K562 (cell line): Measurements from ENCODE around the gene TAL1. TPM values are rescaled to one million over a fixed set of nuclear protein-coding genes. Genes with fewer than 3 reads are reported as not detected.
A peak's percentile ranks its signal among the peaks of the same experiment; 100 is the strongest.

Experiments
- ATAC-seq: fragments of 200-7000 bp; cut with Tn5 transposase; 3 replicates; pipeline ENCODE4 v1.9.1; 2020; ENCODE audit warnings: moderate library complexity
- BruUV-seq: library from RNA; stranded (reverse); fragments of 400-500 nt; replicated peaks from 2 replicates; lab custom pipeline; 2021; lab: Mats Ljungman, UMichigan
- CTCF ChIA-PET: fragments of 300-600 bp; formaldehyde crosslinking; extraction: SDS; loops from one replicate; lab custom pipeline; 2021; ENCODE audit warnings: low intra/inter-chr PET ratio; lab: Yijun Ruan, JAX
- POLR2A ChIA-PET: fragments of 300-600, 350-650 bp; sonication (Branson Sonifier 250); formaldehyde crosslinking; extraction: SDS; loops from one replicate; lab custom pipeline; 2021; ENCODE audit warnings: antibody characterized with exemption, inconsistent platforms; lab: Yijun Ruan, JAX
- DNase-seq, 4 experiments: peaks; one replicate each; pipeline versions ENCODE4 v3.0.0 to v3.0.0-alpha.2; 2011 to 2018; ENCODE audit warnings: low spot score in 3 of 4, mixed read lengths in 3 of 4; ENCODE audit errors: extremely low read depth in 1 of 4
- FAIRE-seq: peaks from 2 replicates; lab custom pipeline; 2011; peaks lifted over from hg19 to GRCh38; lab: Jason Lieb, UNC
- H2AFZ ChIP-seq: 2 replicates; pipeline ENCODE4 v1.6.0; 2011; ENCODE audit warnings: low read depth, low read length, control low read depth, inconsistent platforms
- H3K27ac ChIP-seq: fragments of 200-600 bp; 3 replicates; pipeline ENCODE4 v1.8.0; 2011; ENCODE audit warnings: low read depth, mild to moderate bottlenecking, control low read depth, inconsistent platforms, low read length, moderate library complexity, mixed read lengths; ENCODE audit errors: extremely low read depth
- H3K27me3 ChIP-seq, 2 experiments: fragments of 300-600 bp in 1 of 2; 2 replicates in 1 of 2; 3 replicates in 1 of 2; pipeline versions ENCODE4 v1.6.0 to v1.8.0; 2011; ENCODE audit warnings: inconsistent platforms in 2 of 2, low read length in 2 of 2, mild to moderate bottlenecking in 1 of 2, mixed read lengths in 1 of 2, moderate library complexity in 1 of 2; ENCODE audit not compliant: control insufficient read depth in 2 of 2, insufficient read depth in 2 of 2
- H3K36me3 ChIP-seq: fragments of 300-600 bp; 3 replicates; pipeline ENCODE4 v1.8.0; 2011; ENCODE audit warnings: mild to moderate bottlenecking, low read length, inconsistent platforms; ENCODE audit not compliant: control insufficient read depth, insufficient read depth
- H3K4me1 ChIP-seq, 2 experiments: fragments of 200-600 bp in 1 of 2; replicated peaks in 1 of 2; 2 replicates in 1 of 2; 3 replicates in 1 of 2; pipeline versions ENCODE4 v1.5.1 to v1.8.0; 2011; ENCODE audit warnings: inconsistent platforms in 2 of 2, low read length in 2 of 2, mild to moderate bottlenecking in 1 of 2, mixed read lengths in 1 of 2, moderate library complexity in 1 of 2; ENCODE audit not compliant: control insufficient read depth in 2 of 2, insufficient read depth in 2 of 2
- H3K4me2 ChIP-seq: 2 replicates; pipeline ENCODE4 v1.6.1; 2011; ENCODE audit warnings: low read length, control low read depth, inconsistent platforms, mixed read lengths; ENCODE audit not compliant: insufficient read depth
- H3K4me3 ChIP-seq: fragments of 200-600 bp; sonication (generic), shearing (Covaris generic); 2 replicates; pipeline ENCODE4 v1.5.1; 2016; ENCODE audit warnings: control low read depth, inconsistent platforms
- H3K79me2 ChIP-seq: fragments of 200-600 bp; 3 replicates; pipeline ENCODE4 v1.8.0; 2011; ENCODE audit warnings: low read length, inconsistent platforms; ENCODE audit not compliant: control insufficient read depth, insufficient read depth
- H3K9ac ChIP-seq, 2 experiments: 2 replicates each; pipeline versions ENCODE4 v1.6.0 to v1.6.1; 2011; ENCODE audit warnings: low read depth in 2 of 2, low read length in 2 of 2, control low read depth in 1 of 2, inconsistent platforms in 1 of 2, mild to moderate bottlenecking in 1 of 2, mixed read lengths in 1 of 2; ENCODE audit not compliant: insufficient read depth in 1 of 2
- H3K9me1 ChIP-seq: one replicate; pipeline ENCODE4 v1.6.0; 2011; ENCODE audit warnings: inconsistent platforms, mild to moderate bottlenecking, low read length, moderate library complexity; ENCODE audit not compliant: control insufficient read depth, insufficient read depth
- H3K9me3 ChIP-seq: replicated peaks from 2 replicates; pipeline ENCODE4 v1.5.1; 2011; ENCODE audit warnings: low read depth, low read length, inconsistent platforms; ENCODE audit not compliant: control insufficient read depth, insufficient read depth
- H4K20me1 ChIP-seq: replicated peaks from 2 replicates; pipeline ENCODE4 v1.6.1; 2011; ENCODE audit warnings: low read length, inconsistent platforms, mixed read lengths; ENCODE audit not compliant: control insufficient read depth, insufficient read depth
- ARNT ChIP-seq, 2 experiments: fragments of 450-650 bp; IDR thresholded peaks; 2 replicates each; pipeline ENCODE4 v1.6.1; 2016; ENCODE audit warnings: mild to moderate bottlenecking in 1 of 2
- MEF2D ChIP-seq: conservative IDR thresholded peaks from 2 replicates; pipeline ENCODE4 v1.6.1; 2016; ENCODE audit warnings: low read depth, missing genetic modification characterization, missing compliant biosample characterization
- NR3C1 ChIP-seq: sonication (generic); formaldehyde crosslinking; IDR thresholded peaks from 2 replicates; pipeline ENCODE4 v1.8.1; 2022; ENCODE audit warnings: missing genetic modification reagents
- RBFOX2 ChIP-seq: fragments of 200-400 bp; formaldehyde crosslinking; IDR thresholded peaks from 2 replicates; pipeline ENCODE4 v1.6.1; 2017; ENCODE audit warnings: low read depth, mild to moderate bottlenecking, low read length, moderate library complexity
- SMC3 ChIP-seq: conservative IDR thresholded peaks from 2 replicates; pipeline ENCODE4 v1.6.1; 2011; ENCODE audit warnings: low read depth, low read length, improper control_type of control experiment; ENCODE audit not compliant: insufficient read depth
- SNIP1 ChIP-seq: fragments of 450-650 bp; IDR thresholded peaks from 2 replicates; pipeline ENCODE4 v1.7.1; 2017; ENCODE audit warnings: low read depth, mild to moderate bottlenecking
- U2AF1 ChIP-seq: fragments of 200-400 bp; formaldehyde crosslinking; optimal IDR thresholded peaks from 2 replicates; pipeline ENCODE3; 2017; ENCODE audit warnings: mild to moderate bottlenecking, low read depth, low read length, moderate library complexity
- ZC3H11A ChIP-seq: IDR thresholded peaks from 2 replicates; pipeline ENCODE4 v1.6.1; 2012; ENCODE audit warnings: low read depth, low read length, improper control_type of control experiment
- ZNF436 ChIP-seq: fragments of 250-450, 450-650 bp; sonication (Bioruptor Pico); formaldehyde crosslinking; IDR thresholded peaks from 2 replicates; pipeline ENCODE4 v1.7.0; 2020; ENCODE audit warnings: mild to moderate bottlenecking
- ZNF778 ChIP-seq: fragments of 450-650 bp; formaldehyde crosslinking; IDR thresholded peaks from 2 replicates; pipeline ENCODE4 v1.4.0; 2020; ENCODE audit warnings: mild to moderate bottlenecking, moderate library complexity
- WGBS: fragments of 100-300 bp; shearing (Covaris generic); methylation state at CpG from one replicate; pipeline ENCODE4 v1.1.6; 2016; ENCODE audit warnings: low coverage, mixed read lengths; ENCODE audit not compliant: insufficient coverage; ENCODE audit errors: missing lambda C conversion rate; 5-methylcytosine and 5-hydroxymethylcytosine counted together
- in situ Hi-C: fragments of 300-500 bp; cut with MboI; formaldehyde crosslinking; loops from 4 replicates; pipeline ENCODE4 v1.15.0; 2018; ENCODE audit warnings: inconsistent platforms, mixed read lengths
- intact Hi-C: fragments of 100-400 bp; cut with micrococcal nuclease; formaldehyde crosslinking; loops from 2 replicates; pipeline ENCODE4 v1.14.2; 2022
- polyA plus RNA-seq, 8 experiments: library from polyadenylated mRNA; depleted of rRNA in 4 of 8; stranded (reverse) in 5 of 8; unstranded in 3 of 8; fragments of >200 nt; fragmentation: Nextera tagmentation in 2 of 8; fragmentation: Illumina TruSeq in 1 of 8; extraction: Ambion mirVana in 2 of 8; extraction: Trizol in 1 of 8; gene quantifications; 2 replicates each; pipeline versions ENCODE4 v1.2.1 to v1.2.3, GENCODE V29; 2011 to 2014; ENCODE audit warnings: inconsistent platforms in 1 of 8, missing spikeins in 1 of 8
- total RNA-seq, 7 experiments: library from RNA; depleted of rRNA in 6 of 7; stranded (reverse); fragments of >200 nt in 6 of 7; fragmentation: Illumina TruSeq in 2 of 7; extraction: Trizol in 2 of 7; gene quantifications; 2 replicates each; pipeline versions ENCODE4 v1.2.1 to v1.2.3, GENCODE V29; 2011 to 2021; ENCODE audit warnings: low replicate concordance in 1 of 7
- TF ChIP-seq, protein P1 (sequence below): fragments of 450-650 bp; formaldehyde crosslinking; IDR thresholded peaks from 2 replicates; pipeline ENCODE4 v1.4.0; 2022; ENCODE audit warnings: missing genetic modification characterization
- TF ChIP-seq, protein P2 (sequence below): fragments of 250-450 bp; sonication (Bioruptor Pico); IDR thresholded peaks from 2 replicates; pipeline ENCODE4 v1.5.0; 2020; ENCODE audit warnings: mild to moderate bottlenecking, borderline replicate concordance
- TF ChIP-seq, protein P3 (sequence below): sonication (generic); formaldehyde crosslinking; IDR thresholded peaks from 2 replicates; pipeline ENCODE4 v1.9.0; 2022; ENCODE audit warnings: mild to moderate bottlenecking, missing genetic modification reagents
- TF ChIP-seq, protein P4 (sequence below): sonication (generic); formaldehyde crosslinking; IDR thresholded peaks from 2 replicates; pipeline ENCODE4 v1.4.0; 2020; ENCODE audit warnings: mild to moderate bottlenecking, missing genetic modification reagents

The TAL1 gene
- total and polyA plus RNA-seq, 9 of the 15 experiments (the other 6 are each of a cell fraction or from before 2014, with no cell fraction given) = 18.5 to 106 (median 59.7) TPM

DNA sequence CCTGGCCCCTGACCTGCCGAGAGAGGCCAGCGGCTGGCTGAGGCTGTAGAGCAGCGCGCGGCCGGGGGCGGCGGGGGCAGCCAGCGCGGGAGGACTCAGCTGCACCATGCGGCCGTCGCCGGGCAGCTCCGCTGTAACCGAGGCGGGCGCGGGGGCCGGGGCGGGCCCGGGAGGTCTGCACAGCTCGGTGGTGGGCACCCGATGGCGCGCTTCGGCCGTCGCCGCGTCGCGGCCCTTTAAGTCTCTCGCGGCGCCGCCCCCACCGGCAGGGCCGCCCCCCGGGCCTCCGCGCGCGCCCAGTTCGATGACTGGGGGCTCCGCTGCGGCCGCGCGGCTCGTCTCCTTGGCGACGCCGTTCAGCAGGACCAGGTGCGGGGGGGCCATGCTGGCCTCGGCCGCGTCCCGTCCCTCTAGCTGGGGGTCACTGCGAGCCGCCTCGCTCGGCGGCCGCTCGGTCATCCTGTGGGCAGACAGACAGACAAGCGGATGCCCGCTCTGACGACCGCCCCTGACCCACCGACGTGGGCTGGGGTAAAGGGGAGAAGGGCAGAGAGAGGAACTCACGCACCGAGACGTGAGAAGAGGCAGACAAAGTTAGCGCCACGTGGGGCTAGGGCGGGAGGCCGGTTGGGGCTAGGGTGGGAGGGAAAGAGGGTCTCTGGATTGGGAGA is 6.5 kb downstream of the TAL1 start:
- no peak overlapping the region; the same call in 2 of the 3 replicates for H3K27ac ChIP-seq
- H3K4me3 ChIP-seq = no peak overlapping the region
- ATAC-seq (no peak), FAIRE-seq (no peak), DNase-seq (peak in 2 of 4 experiments; percentile 56 to 61)
- H3K9ac ChIP-seq = no peak overlapping the region
- peaks cover 71% of the 10 kb centered on the region for H3K36me3 ChIP-seq
- BruUV-seq = no TSS peak
- H3K9me1 ChIP-seq = peaks cover 16% of the 10 kb centered on the region
- H3K27me3 ChIP-seq = no peaks in the 10 kb centered on the region
- peaks cover 25 to 37% of the 10 kb centered on the region in 2 experiments; a peak in 4 of 5 replicates for H3K4me1 ChIP-seq
- no peaks in the 10 kb centered on the region for H3K9me3 ChIP-seq
- peaks cover 14% of the 10 kb centered on the region; the same call in 1 of the 2 replicates for H4K20me1 ChIP-seq
- WGBS = 94% methylated on average over 15 of the region's 79 CpGs
- no peak overlapping the region for H2AFZ ChIP-seq
- ChIA-PET CTCF (no interaction called here), POLR2A (interaction anchor here (1.2 to 5.2 kb wide), 3 partner anchors 13 to 26 kb away, joined by 3 to 80 read pairs (median 8); no protein-coding TSS in a partner anchor)
- intact Hi-C loops = loop anchor here (5.0 kb wide), 1 partner anchor 37 kb away; no protein-coding TSS in a partner anchor
- no peak overlapping the region for H3K4me2 ChIP-seq
- in situ Hi-C loops = no loop called here
- peaks cover 97% of the 10 kb centered on the region for H3K79me2 ChIP-seq
- TF ChIP-seq, protein P1, sequence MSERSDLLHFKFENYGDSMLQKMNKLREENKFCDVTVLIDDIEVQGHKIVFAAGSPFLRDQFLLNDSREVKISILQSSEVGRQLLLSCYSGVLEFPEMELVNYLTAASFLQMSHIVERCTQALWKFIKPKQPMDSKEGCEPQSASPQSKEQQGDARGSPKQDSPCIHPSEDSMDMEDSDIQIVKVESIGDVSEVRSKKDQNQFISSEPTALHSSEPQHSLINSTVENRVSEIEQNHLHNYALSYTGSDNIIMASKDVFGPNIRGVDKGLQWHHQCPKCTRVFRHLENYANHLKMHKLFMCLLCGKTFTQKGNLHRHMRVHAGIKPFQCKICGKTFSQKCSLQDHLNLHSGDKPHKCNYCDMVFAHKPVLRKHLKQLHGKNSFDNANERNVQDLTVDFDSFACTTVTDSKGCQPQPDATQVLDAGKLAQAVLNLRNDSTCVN (CRISPR knock-in tag) = no peak
- TF ChIP-seq SMC3 (no peak), ARNT (IDR thresholded peaks at IDR 0.05) (no peak), ZNF436 (CRISPR knock-in tag) (no peak), ZC3H11A (no peak), ZNF778 (CRISPR knock-in tag) (no peak), MEF2D (tag) (no peak), RBFOX2 (peak; percentile 49), NR3C1 (CRISPR knock-in tag) (0 out of 2 replicates have a peak, but pooled peaks have one; percentile 21), U2AF1 (no peak), SNIP1 (no peak)
- TF ChIP-seq, protein P2, sequence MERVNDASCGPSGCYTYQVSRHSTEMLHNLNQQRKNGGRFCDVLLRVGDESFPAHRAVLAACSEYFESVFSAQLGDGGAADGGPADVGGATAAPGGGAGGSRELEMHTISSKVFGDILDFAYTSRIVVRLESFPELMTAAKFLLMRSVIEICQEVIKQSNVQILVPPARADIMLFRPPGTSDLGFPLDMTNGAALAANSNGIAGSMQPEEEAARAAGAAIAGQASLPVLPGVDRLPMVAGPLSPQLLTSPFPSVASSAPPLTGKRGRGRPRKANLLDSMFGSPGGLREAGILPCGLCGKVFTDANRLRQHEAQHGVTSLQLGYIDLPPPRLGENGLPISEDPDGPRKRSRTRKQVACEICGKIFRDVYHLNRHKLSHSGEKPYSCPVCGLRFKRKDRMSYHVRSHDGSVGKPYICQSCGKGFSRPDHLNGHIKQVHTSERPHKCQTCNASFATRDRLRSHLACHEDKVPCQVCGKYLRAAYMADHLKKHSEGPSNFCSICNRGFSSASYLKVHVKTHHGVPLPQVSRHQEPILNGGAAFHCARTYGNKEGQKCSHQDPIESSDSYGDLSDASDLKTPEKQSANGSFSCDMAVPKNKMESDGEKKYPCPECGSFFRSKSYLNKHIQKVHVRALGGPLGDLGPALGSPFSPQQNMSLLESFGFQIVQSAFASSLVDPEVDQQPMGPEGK (CRISPR knock-in tag) = no peak
- TF ChIP-seq, protein P3, sequence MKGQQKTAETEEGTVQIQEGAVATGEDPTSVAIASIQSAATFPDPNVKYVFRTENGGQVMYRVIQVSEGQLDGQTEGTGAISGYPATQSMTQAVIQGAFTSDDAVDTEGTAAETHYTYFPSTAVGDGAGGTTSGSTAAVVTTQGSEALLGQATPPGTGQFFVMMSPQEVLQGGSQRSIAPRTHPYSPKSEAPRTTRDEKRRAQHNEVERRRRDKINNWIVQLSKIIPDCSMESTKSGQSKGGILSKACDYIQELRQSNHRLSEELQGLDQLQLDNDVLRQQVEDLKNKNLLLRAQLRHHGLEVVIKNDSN = no peak
- TF ChIP-seq, protein P4, sequence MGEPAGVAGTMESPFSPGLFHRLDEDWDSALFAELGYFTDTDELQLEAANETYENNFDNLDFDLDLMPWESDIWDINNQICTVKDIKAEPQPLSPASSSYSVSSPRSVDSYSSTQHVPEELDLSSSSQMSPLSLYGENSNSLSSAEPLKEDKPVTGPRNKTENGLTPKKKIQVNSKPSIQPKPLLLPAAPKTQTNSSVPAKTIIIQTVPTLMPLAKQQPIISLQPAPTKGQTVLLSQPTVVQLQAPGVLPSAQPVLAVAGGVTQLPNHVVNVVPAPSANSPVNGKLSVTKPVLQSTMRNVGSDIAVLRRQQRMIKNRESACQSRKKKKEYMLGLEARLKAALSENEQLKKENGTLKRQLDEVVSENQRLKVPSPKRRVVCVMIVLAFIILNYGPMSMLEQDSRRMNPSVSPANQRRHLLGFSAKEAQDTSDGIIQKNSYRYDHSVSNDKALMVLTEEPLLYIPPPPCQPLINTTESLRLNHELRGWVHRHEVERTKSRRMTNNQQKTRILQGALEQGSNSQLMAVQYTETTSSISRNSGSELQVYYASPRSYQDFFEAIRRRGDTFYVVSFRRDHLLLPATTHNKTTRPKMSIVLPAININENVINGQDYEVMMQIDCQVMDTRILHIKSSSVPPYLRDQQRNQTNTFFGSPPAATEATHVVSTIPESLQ = no peak
